Parathyroid adenoma (tissue), 2 donors: ENCODE data around the gene SAPCD1.

Source experiments
- H2AFZ ChIP-seq: fragments of 300-600 bp; sonication (generic); one replicate; pipeline ENCODE4 v1.7.0; 2017; ENCODE audit warnings: antibody characterized with exemption, mild to moderate bottlenecking
- H3K27ac ChIP-seq: fragments of 300-600 bp; sonication (generic); one replicate; pipeline ENCODE4 v1.7.0; 2017
- H3K27me3 ChIP-seq: fragments of 300-600 bp; sonication (generic); one replicate; pipeline ENCODE4 v1.7.0; 2017; ENCODE audit warnings: low read length; ENCODE audit not compliant: control insufficient read depth, insufficient read depth
- H3K36me3 ChIP-seq: fragments of 300-600 bp; sonication (generic); one replicate; pipeline ENCODE4 v1.7.0; 2017; ENCODE audit warnings: low read length; ENCODE audit not compliant: control insufficient read depth, insufficient read depth
- H3K4me1 ChIP-seq: fragments of 300-600 bp; sonication (generic); one replicate; pipeline ENCODE4 v1.7.0; 2017; ENCODE audit warnings: control low read depth
- H3K4me2 ChIP-seq: fragments of 300-600 bp; sonication (generic); one replicate; pipeline ENCODE4 v1.7.0; 2017; ENCODE audit warnings: low read length
- H3K4me3 ChIP-seq: fragments of 300-600 bp; sonication (generic); one replicate; pipeline ENCODE4 v1.7.0; 2017; ENCODE audit warnings: low read depth, low read length
- H3K79me2 ChIP-seq: fragments of 300-600 bp; sonication (generic); one replicate; pipeline ENCODE4 v1.7.0; 2017; ENCODE audit warnings: control low read depth
- H3K9ac ChIP-seq: fragments of 300-600 bp; sonication (generic); one replicate; pipeline ENCODE4 v1.7.0; 2017; ENCODE audit warnings: mild to moderate bottlenecking
- H3K9me3 ChIP-seq: fragments of 300-600 bp; sonication (generic); one replicate; pipeline ENCODE4 v1.7.0; 2017; ENCODE audit warnings: low read length; ENCODE audit not compliant: control insufficient read depth
- CTCF ChIP-seq: fragments of 300-600 bp; sonication (generic); IDR thresholded peaks from one replicate; pipeline ENCODE4 v1.7.0; 2017; ENCODE audit warnings: antibody characterized with exemption, mild to moderate bottlenecking
- donor health status: primary hyperparathyroidism.

Gene SAPCD1

GRCh38 chr6:31763619-31763940 lies 1.1 kb downstream of the SAPCD1 start:
- no peak overlapping the region for H3K27ac ChIP-seq
- H3K4me1 ChIP-seq: no peaks in the 10 kb centered on the region
- H3K9me3 ChIP-seq: no peaks in the 10 kb centered on the region
- no peak for TF ChIP-seq CTCF
- H3K79me2 ChIP-seq: no peaks in the 10 kb centered on the region
- no peak overlapping the region for H3K4me2 ChIP-seq
- H3K27me3 ChIP-seq: no peaks in the 10 kb centered on the region
- no peaks in the 10 kb centered on the region for H3K36me3 ChIP-seq
- no peak overlapping the region for H3K4me3 ChIP-seq
- H3K9ac ChIP-seq: no peak overlapping the region
- no peak overlapping the region for H2AFZ ChIP-seq

GRCh38 chr6:31764198-31764597 lies 1.7 kb downstream of the SAPCD1 start:
- Histone ChIP-seq H3K4me3 (no peak overlapping the region), H3K4me2 (no peak overlapping the region), H3K4me1 (no peaks in the 10 kb centered on the region), H3K79me2 (no peaks in the 10 kb centered on the region), H2AFZ (no peak overlapping the region), H3K36me3 (no peaks in the 10 kb centered on the region), H3K27ac (no peak overlapping the region), H3K27me3 (no peaks in the 10 kb centered on the region), H3K9me3 (no peaks in the 10 kb centered on the region), H3K9ac (no peak overlapping the region)
- TF ChIP-seq CTCF: no peak

DNA sequence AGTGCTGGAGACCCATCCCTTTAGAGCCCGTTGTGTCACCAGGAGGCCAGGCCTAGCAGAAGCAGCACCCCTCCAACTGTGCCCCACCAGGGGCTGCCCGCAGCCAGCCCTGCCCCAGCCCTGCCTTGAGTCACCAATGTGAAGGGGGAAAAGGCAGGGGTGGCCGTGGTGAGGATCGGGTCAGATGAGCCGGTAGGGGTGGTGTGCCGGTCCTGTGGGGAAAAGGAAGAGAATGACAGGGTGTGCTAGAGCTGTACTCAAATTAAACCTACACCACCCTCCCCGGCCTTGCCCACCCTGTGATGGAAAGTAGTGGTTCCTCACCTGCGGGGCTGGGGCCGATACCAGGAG lies 3.1 kb downstream of the SAPCD1 start:
- no peak for TF ChIP-seq CTCF
- Histone ChIP-seq H3K9ac (no peak overlapping the region), H3K9me3 (no peaks in the 10 kb centered on the region), H3K4me1 (no peaks in the 10 kb centered on the region), H3K4me2 (no peak overlapping the region), H3K36me3 (no peaks in the 10 kb centered on the region), H2AFZ (no peak overlapping the region), H3K4me3 (no peak overlapping the region), H3K27me3 (no peaks in the 10 kb centered on the region), H3K79me2 (no peaks in the 10 kb centered on the region), H3K27ac (no peak overlapping the region)

GRCh38 chr6:31765910-31766794 lies 3.7 kb downstream of the SAPCD1 start:
- H3K36me3 ChIP-seq: no peaks in the 10 kb centered on the region
- TF ChIP-seq CTCF: no peak
- H3K79me2 ChIP-seq: no peaks in the 10 kb centered on the region
- H3K9me3 ChIP-seq: no peaks in the 10 kb centered on the region
- no peak overlapping the region for H3K4me3 ChIP-seq
- no peaks in the 10 kb centered on the region for H3K4me1 ChIP-seq
- no peak overlapping the region for H3K9ac ChIP-seq
- H2AFZ ChIP-seq: no peak overlapping the region
- no peak overlapping the region for H3K27ac ChIP-seq
- H3K27me3 ChIP-seq: no peaks in the 10 kb centered on the region
- no peak overlapping the region for H3K4me2 ChIP-seq

- Histone ChIP-seq H3K9me3 (no peaks in the 10 kb centered on the region), H3K79me2 (no peaks in the 10 kb centered on the region), H3K4me1 (no peaks in the 10 kb centered on the region), H3K4me2 (no peak overlapping the region), H3K27me3 (no peaks in the 10 kb centered on the region), H3K4me3 (no peak overlapping the region), H2AFZ (no peak overlapping the region), H3K27ac (no peak overlapping the region), H3K36me3 (no peaks in the 10 kb centered on the region), H3K9ac (no peak overlapping the region)
- no peak for TF ChIP-seq CTCF
Observed at GRCh38 chr6:31767096-31767645, 4.7 kb downstream of the SAPCD1 start.
